Neutrophil (primary cell): ENCODE measurements around the gene KCNE5.
"Not testable (repeated sequence)": the region's sequence is repeated elsewhere in the genome, so short reads cannot be mapped to it uniquely, and the experiment has no call there.

Experiments used
- H3K27ac ChIP-seq: fragments of 200-600 bp; sonication (generic); 2 replicates; pipeline ENCODE4 v1.5.1; 2016; ENCODE audit warnings: mild to moderate bottlenecking, moderate library complexity
- H3K27me3 ChIP-seq: fragments of 200-600 bp; sonication (generic); 2 replicates; pipeline ENCODE4 v1.6.0; 2016; ENCODE audit warnings: mild to moderate bottlenecking
- H3K36me3 ChIP-seq: fragments of 200-600 bp; sonication (generic); 2 replicates; pipeline ENCODE4 v1.5.1; 2017
- H3K4me1 ChIP-seq, 2 experiments: fragments of 200-600 bp in 1 of 2; sonication (generic) in 1 of 2; 1 replicate in 1 of 2; 2 replicates in 1 of 2; pipeline versions ENCODE4 v1.5.1 to v1.6.1; 2013 to 2016; ENCODE audit warnings: low read depth in 1 of 2, low read length in 1 of 2, mild to moderate bottlenecking in 1 of 2, moderate library complexity in 1 of 2; ENCODE audit not compliant: control insufficient read depth in 1 of 2, insufficient read depth in 1 of 2
- H3K4me3 ChIP-seq, 2 experiments: fragments of 200-600 bp in 1 of 2; sonication (generic) in 1 of 2; 1 replicate in 1 of 2; 2 replicates in 1 of 2; pipeline ENCODE4 v1.5.1; 2013 to 2016; ENCODE audit warnings: low read depth in 1 of 2, low read length in 1 of 2, mild to moderate bottlenecking in 1 of 2, moderate library complexity in 1 of 2
- H3K9me3 ChIP-seq: fragments of 200-600 bp; sonication (generic); 2 replicates; pipeline ENCODE4 v1.5.1; 2016
- CTCF ChIP-seq: fragments of 200-600 bp; sonication (generic); IDR thresholded peaks from 2 replicates; pipeline ENCODE4 v1.5.1; 2016; ENCODE audit warnings: antibody characterized with exemption

Gene KCNE5

DNA sequence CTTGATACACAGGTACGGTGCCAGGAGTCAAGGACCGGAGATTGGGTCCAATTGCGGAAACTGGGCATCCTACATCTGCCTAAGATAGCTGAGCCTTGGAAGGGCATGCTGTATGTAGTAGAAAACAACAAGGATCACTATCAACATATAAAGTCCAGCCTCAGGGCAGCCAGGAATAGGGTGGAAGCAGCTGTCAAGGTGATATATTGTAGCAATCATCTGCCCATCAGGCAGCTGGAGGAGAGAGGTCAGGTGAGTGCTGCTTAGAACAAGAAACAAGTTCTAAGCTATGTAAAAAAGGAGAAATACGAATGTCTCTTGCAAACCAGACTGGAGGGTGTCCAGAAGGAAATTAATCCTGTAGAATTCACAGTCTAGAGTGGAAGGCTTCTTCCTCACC lies 34.8 kb downstream of the KCNE5 start:
- Histone ChIP-seq H3K27ac (no peak overlapping the region), H3K27me3 (no peaks in the 10 kb centered on the region), H3K36me3 (no peaks in the 10 kb centered on the region), H3K4me1 (no peaks in the 10 kb centered on the region), H3K4me3 (no peak overlapping the region), H3K9me3 (no peaks in the 10 kb centered on the region)
- TF ChIP-seq CTCF: no peak

- TF ChIP-seq CTCF: no peak
- H3K27me3 ChIP-seq: no peaks in the 10 kb centered on the region
- no peaks in the 10 kb centered on the region for H3K4me1 ChIP-seq
- H3K4me3 ChIP-seq: no peak overlapping the region
- no peaks in the 10 kb centered on the region for H3K9me3 ChIP-seq
- H3K36me3 ChIP-seq: no peaks in the 10 kb centered on the region
- no peak overlapping the region for H3K27ac ChIP-seq
Measured at GRCh38 chrX:109585488-109585887, 39.5 kb downstream of the KCNE5 start.

- H3K27ac ChIP-seq: no peak overlapping the region
- no peaks in the 10 kb centered on the region for H3K9me3 ChIP-seq
- no peaks in the 10 kb centered on the region for H3K27me3 ChIP-seq
- H3K36me3 ChIP-seq: no peaks in the 10 kb centered on the region
- peaks cover 9% of the 10 kb centered on the region in 2 experiments for H3K4me1 ChIP-seq
- H3K4me3 ChIP-seq: no peak overlapping the region
- TF ChIP-seq CTCF: no peak
Measured at GRCh38 chrX:109578916-109579315, 46.1 kb downstream of the KCNE5 start.

DNA sequence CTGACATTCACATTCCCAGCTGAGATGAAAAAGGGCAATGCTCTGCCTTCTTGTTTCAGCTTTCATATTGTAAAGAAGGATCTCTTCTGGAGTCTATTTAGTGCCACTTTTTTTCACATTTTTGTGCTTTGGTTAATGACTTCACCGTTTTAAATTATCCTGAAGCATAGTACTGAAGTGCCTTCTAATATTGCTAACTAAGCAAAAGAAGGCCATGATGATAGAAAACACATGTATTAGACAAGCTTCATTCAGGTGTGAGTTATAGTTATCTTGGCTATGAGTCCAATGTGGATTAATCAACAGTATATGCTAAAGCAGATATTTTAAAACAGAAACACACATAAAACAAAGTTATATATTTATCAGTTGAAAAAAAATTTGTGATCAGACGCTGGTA lies 47.9 kb downstream of the KCNE5 start:
- Histone ChIP-seq H3K36me3 (no peaks in the 10 kb centered on the region), H3K27ac (no peak overlapping the region), H3K27me3 (no peaks in the 10 kb centered on the region), H3K4me1 (peaks cover 10 to 14% of the 10 kb centered on the region in 2 experiments), H3K4me3 (no peak overlapping the region), H3K9me3 (no peaks in the 10 kb centered on the region)
- TF ChIP-seq CTCF: no peak

DNA sequence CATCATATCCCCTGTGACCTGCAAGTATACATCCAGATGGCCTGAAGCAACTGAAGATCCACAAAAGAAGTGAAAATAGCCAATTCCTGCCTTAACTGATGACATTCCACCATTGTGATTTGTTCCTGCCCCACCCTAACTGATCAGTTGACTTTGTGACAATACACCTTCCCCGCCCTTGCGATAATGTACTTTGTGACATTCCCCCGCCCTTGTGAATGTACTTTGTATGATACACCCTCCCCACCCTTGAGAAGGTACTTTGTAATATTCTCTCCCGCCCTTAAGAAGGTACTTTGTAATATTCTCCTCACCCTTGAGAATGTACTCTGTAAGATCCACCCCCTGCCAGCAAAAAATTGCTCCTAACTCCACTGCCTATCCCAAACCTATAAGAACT lies 48.9 kb downstream of the KCNE5 start:
- H3K36me3 ChIP-seq, H3K27me3 ChIP-seq, H3K4me3 ChIP-seq, H3K9me3 ChIP-seq, H3K27ac ChIP-seq: not testable (repeated sequence)
- peaks cover 10 to 14% of the 10 kb centered on the region in 2 experiments for H3K4me1 ChIP-seq
